CD4-positive, alpha-beta T cell treated with Interleukin-12 subunit alpha and Interleukin-12 subunit beta, for 1 hour (primary cell): ENCODE measurements around the gene FDXACB1.
"Not testable (repeated sequence)": the region's sequence is repeated elsewhere in the genome, so short reads cannot be mapped to it uniquely, and the experiment has no call there.

ENCODE experiments used
- DNase-seq: peaks from one replicate; pipeline ENCODE4 v3.0.0-alpha.2; 2020

Gene FDXACB1

DNA sequence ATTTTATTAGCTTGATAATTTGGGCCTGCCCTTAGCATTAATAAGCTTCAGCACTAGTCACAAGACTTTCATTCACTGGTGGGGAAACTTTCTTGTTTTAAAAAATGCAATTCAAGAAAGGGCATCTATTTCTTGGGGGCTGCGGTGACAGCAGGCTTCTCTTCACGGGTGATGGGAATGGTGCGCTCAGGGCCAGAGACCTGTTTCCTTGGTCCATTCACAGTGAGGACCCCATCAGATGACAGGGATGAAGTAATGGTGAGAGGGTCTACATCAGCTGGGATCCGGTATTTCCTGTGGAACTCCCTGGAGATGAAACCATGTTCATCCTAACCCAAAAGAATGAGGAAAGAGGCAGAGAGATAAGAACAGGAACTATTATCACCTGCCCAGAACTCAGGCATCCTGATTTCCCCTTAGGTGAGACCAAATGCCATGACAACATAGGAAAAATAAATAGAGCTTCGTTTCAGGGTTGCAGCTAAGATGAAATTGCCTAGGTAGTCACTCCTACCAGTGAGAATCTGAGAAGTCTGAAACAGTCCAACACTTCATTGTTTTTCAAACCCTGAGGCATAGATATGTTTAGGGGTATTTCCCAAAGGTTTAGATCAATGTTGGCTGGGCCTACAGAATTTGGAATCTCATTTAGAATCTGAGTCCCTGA, 29.8 kb upstream of the FDXACB1 start:
- no peak for DNase-seq

DNA sequence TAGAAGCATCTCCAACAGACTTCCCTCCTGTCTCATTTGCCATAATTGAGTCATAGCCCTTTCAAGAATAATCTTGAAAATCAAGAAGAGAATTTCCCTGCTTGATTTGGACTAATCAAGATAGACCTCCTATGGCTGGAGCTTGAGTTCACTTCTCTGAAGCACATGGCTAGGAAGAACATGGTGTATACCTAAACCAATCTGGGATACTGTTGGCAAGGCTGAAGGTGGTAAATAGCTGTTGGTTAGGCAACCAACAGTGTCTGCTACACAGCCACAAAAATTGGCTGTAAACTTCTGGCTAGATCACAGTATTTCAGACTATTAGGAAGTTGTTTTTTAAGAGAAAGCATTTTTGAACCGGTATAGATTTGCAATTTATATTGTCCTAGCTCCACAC, 27.7 kb upstream of the FDXACB1 start:
- no peak for DNase-seq

DNA sequence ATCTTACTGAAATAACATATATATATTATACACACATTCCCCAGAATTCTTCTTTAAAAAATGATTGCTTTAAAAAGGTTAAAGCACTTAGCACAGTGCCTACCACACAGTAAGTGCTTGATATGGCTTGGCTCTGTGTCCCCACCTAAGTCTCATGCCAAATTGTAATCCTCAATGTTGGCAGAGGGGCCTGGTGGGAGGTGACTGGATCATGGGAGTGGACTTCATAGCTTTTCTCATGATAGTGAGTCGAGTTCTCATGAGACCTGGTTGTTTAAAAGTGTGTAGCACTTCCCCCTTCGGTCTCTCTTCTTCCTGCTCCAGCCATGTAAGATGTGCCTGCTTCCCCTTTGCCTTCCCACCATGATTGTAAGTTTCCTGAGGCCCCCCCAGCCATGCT, 26.4 kb upstream of the FDXACB1 start:
- DNase-seq = no peak

DNA sequence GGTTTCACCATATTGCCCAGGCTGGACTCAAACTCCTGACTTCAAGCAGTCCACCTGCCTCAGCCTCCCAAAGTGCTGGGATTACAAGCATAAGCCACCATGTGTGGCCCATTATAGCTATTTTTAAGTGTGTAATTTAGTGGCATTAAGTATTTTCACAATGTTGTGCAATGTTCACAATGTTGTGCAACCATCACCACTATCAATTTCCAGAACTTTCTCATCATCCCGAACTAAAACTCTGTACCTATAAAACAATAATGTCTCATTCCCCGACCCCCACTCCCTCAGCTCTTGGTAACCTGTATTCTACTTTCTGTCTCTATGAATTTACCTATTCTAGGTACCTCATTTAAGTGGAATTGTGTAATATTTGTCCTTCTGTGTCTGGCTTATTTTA, 7.9 kb upstream of the FDXACB1 start:
- no peak for DNase-seq

DNA sequence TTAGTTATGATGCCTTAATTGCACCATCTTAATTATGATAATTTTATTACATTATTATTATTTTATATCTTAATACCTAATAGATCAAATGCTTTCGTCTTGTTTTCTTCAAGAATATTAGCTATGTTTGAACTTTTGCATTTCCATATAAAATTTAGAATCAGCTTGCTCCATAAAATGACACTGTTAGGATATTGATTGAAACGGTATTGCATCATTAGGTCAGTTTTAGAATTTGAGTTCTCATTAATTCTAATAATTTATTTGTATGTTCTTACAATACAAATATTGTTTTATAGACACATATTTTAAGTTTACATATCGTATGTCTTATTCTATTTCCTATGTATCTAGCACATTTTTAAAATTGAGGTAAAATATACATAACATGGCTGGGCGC, 7.1 kb upstream of the FDXACB1 start:
- DNase-seq = no peak

DNA sequence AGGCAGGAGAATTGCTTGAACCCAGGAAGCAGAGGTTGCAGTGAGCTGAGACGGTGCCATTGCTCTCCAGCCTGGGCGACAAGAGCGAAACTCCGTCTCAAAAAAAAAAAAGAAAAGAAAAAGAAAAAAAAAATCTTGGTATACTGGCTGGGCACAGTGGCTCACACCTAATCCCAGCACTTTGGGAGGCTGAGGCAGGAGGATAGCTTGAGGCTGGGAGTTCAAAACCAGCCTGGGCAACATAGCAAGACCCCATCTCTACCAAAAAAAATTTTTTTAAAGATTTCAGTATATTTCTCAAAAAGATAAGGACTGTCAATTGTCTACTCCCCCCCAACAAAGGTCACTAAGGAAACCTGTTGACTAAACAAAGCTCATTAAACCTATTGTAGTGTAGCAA, 6.1 kb upstream of the FDXACB1 start:
- not testable (repeated sequence) for DNase-seq

DNA sequence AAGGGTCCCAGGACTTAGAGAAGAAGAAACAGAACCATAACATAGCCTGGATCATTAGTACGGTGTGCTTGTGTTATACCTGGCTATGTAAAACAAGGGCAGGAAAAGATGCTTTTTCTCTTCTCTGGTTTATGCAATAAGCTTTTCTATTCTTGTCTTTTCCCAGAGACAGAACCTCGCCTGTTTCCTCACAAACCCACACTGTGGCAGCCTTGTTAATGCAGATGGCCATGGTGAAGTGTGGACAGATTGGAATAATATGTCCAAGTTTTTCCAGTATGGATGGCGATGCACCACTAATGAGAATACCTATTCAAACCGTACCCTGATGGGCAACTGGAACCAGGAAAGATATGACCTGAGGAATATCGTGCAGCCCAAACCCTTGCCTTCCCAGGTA, 3.2 kb upstream of the FDXACB1 start:
- DNase-seq = no peak

DNA sequence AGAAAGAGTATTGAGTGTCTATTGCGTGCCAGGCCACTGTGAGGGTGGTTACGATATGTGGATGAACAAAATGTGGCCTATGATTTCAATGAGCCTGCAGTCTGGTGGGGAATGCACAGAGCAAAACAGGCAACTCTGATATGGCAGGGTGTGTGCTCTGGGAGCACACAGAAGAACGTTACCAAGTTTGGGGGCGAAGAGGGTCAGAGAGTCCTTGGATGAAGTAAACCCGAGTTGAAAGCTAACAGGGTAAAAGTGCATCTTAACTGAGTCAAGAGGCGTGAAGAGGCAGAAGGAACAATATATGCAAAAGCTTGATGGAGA, 634 bp upstream of the FDXACB1 start:
- no peak for DNase-seq

DNA sequence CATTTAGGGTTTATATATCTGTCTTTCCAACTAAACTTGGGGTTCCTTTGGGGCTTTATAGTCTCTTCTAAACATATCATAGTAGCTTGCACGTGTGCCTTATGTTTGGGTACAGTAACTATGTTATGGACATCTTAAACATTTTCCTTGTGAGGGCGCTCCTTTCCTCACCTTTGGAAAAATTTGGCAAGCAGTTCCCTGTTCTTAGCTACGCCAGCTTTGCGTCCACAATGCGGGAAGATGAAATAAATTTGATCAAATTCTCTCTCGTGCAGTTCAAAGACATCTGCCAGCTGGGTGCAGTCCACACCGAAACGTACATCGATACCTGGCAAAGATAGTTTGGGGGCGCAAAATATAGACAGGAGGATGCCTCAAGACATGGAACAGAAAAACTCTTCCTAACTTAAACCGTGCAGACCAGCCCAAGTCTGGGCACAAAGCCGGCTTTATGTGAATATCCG, 548 bp downstream of the FDXACB1 start:
- no peak for DNase-seq

DNA sequence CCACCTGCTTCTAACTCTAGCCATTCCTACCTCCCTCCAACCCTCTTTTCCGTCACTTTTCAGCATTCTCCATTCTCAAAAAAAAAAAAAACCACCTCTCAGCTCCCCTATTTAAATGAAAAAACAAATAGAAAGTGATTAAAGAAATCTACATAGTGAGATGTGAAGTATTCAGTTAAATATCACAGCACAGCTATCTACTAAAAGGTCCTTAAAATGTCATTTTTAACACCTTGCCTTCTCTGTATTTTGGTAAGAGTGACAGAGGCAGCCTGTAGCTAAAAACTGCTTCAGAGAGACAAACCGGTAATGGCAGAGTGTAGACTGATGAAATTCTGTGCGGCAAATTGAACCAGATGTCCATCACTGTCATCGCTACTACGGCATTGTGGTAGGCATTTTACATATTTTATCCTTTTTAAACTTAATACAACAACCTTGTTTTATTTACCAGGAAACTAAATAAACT, 7.2 kb downstream of the FDXACB1 start:
- no peak for DNase-seq

DNA sequence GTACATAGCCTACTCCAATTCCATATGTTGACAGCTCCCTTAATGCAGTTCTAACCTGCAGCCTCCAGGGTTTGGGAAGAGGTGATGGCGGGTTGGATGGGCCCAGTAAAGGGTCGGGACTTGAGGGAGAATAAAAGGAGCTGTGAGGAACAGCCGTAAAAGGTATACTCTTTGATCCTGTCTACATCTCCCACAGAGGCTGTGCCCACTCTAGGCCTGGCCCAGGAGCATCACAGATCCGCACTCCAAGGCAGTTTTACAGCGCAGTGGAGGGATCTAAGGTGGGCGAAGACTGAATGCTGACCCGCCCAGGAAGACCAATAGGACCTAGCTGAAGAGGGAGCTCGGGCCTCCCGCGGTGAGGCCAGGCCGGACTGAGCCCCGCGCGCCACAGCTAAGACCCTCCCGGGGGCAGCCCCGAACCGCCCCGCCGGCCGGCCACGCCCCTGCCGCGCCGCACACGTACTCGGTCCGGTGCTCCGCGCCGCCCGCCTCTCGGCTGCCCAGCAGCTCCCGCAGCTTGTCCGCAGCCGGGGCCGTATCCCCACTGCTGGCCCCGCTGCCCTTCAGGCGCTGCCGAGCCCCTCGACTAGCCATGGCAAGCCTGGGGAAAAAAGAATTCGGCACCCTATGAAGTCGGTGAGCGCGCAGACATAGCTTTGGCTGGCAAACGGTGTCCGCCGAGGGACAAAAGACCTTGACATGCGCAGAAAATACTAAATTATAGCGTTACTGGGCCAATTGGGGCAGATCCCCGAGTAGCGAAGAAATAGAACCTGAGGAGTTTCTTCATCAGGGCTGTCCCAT, 7.9 kb downstream of the FDXACB1 start, which contains the start of gene ALG9:
Gene ALG9, minus strand, starts transcription at position 696 of the 807 bp plus-strand sequence. Its CDS starts 99 bp downstream, at position 597.
- DNase-seq = peak; percentile 93

DNA sequence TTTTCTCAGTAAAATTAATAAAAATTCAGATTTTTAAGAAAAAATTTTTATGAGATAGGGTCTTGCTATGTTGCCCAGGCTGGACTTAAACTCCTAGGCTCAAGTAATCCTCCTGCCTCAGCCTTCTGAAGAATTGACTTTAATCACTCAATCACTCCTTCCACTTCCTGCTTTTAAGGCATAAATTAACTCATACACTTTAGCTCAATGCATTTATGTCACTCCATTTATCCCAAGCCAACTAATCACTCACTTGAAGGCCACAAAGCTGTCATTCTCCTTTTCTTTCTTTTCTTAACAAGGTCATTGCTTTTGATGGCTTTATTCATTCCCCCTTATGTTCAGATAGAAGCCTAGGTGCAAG, 8.5 kb downstream of the FDXACB1 start:
- no peak for DNase-seq

DNA sequence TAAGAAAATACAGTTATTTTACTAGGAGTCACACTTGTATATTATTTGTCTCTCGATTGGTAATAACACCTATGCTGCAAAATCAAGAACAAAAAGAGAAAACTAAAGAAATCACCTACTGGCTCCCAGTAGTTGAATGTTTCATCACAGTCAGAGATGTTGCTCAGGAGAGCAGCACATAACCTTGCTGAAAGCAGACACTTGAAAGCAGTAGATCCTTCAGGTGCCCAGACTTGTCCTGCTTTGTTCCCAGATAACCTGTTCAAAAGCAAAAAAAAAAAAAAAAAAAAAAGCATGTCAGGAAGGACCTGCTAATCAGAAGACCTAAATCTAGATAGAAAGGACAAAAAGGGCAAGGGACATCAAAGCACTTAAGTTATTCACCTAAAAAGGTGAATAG, 8.9 kb downstream of the FDXACB1 start:
- DNase-seq = no peak

DNA sequence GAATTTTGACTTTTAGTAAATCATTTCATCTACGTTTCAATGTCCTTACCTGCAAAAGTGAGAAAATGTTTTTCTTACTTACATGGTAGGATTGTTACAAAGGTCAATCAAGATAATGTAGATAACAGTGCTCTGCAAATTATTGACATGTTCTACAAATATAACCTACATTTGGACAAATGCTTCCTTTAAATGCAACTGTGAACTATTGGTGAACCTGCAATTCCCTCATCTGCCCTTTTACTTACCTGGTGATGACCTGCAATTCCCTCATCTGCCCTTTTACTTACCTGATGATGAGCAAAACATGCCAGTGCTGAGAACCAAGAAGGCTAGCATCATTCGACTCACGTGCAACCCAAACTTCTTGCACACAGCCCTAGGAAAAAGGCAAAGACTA, 18.7 kb downstream of the FDXACB1 start:
- no peak for DNase-seq

DNA sequence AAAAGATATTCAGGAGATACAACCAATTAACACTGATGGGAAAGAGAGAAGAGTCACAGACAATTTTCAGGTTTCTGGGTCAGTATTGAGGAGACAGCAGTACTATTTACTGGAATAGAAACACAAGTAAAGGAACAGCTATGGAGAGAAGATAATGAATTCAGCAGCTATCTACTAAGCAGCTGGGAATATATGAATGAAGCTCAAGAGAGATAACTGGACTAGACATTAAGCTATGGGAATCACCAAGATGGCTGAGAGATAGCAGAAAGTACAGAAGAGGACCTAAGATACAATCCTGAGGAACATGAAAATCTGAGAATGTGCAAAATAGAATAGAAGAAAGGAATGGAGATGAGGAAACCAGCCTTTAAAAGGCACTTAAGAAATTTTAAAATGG, 23.5 kb downstream of the FDXACB1 start:
- DNase-seq = no peak

DNA sequence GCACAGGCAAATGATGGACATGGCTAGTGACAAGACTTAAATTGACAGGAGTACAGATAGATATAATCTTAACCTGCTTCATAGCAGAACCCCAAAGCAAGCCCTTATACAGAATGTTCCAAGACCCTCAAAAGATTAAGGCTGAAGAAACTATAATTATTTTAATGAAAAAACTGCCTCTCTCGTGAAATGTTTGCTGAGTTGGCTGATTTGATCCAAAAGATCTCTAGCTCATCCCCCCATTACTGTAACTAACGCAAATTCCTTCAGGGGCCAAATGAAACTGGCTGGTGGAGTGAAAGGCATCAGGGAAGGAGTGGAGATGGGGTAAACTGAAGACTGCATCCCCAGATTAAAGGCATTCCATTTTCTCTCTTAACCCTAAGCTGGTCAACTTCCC, 26.9 kb downstream of the FDXACB1 start:
- no peak for DNase-seq

DNA sequence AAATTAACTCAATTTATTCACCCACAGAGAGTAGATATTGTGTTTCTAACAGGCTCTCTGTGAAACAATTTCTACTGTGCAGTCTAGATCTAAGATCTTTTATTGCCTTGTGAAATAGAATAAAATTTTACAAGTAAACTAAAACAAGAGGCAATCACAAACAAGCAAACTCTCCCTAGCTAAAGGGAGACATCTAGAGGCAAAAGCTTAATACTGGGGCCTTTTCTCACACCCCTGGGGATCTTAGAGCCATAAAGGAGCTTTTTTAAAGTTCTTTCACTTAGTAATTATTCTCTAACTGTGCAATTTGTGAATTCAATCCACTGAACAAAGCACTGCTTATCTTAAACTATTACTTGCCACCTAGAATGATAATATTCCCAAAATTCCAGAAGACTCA, 27.3 kb downstream of the FDXACB1 start:
- DNase-seq = no peak

DNA sequence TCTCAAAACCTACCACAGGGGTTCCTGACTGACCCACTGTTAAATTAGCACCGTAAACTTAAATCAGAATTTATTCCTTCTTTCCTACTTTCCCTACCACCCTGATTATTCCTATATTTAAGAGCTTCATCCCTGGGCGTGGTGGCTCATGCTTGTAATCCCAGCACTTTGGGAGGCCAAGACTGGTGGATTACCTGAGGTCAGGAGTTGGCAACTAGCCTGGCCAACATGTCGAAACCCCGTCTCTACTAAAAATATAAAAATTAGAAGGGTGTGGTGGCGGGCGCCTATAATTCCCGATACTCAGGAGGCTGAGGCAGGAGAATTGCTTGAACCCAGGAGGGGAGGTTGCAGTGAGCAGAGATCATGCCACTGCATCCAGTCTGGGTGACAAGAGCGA, 27.9 kb downstream of the FDXACB1 start:
- DNase-seq = no peak

DNA sequence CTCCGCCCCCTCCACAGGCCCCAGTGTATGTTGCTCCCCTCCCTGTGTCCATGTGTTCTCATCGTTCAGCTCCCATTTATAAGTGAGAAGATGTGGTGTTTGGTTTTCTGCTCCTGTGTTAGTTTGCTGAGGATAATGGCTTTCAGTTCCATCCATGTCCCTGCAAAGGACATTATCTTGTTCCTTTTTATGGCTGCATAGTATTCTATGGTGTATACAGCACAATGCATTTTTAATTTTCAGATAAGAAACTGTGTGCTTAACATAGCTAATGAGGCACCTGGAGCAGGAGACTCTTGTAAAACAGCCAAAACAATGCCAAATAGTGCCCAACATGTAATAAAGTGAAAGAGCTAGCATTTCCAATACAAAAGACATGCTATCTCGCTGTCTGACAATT, 29.3 kb downstream of the FDXACB1 start:
- DNase-seq = no peak

DNA sequence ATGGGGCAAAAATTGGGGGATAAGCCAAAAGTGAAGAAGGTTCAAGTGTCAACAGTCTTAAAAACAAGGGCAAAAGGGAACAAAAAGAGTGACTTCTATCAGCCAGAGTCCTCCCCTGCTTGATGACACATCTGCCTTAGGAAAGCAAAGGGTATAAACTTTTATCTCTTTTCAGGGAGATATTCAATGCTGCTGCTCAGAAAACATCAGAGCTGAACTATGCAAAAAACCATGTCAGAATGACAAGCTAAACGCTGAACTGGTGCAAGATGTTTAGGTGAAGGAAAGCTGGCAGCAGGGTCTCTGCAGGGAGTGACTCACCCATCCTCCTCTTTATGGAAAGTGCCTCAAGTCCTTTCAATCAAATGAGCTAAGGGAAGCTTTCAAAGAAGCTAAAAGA, 32.3 kb downstream of the FDXACB1 start:
- DNase-seq = no peak

DNA sequence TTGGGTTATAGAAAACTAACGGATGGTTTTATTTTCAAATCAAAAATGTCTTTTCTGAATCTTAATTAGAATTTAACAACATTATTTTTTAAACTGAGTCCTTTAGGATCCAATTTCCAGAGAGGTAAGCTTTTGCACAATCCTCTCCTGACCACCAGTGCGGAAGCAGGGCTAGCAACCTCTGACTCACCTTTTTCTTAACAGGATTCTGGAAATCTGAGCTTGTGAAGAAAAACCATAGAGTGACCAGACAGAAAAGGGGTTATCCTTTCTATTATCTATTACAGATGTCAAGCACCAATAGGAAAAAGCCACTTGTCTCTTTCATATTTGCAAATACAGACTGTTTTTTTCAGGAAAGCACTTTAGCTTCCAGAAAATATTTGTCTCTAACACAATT, 32.9 kb downstream of the FDXACB1 start:
- DNase-seq = no peak

DNA sequence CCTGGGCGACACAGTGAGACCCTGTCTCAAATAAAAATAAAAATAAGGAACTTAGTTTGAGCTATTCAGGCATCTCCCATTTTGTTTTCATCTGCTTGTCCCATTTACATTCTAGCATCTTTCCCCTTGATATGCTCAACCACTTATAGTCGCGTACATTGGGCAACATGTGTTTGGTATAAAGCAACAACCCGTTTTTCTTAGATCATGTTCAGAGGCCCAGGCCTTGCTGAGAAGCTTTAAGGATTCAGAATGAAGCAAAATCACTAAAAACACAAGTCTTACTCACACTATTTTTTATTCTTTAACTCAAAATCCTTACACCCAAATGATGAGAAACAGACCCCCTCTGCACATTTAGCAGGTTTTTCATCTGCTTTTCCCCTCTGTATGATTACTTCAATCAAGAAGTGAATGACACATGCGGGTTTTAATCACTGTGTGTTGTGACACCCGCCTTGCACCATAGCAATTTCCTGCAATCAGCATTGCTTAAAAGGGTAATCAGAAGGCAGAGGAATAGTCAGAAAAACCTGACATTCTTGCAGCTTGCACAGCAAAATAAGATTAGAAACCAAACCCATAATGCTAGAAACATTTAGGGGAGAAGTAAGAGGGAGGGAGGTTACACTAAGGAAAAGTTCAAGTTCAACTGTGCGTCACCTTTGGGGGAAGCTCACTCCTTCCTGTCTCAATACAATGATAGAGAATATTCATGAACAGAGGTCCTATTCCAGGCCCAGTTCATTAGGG, 33.5 kb downstream of the FDXACB1 start:
- DNase-seq = no peak

DNA sequence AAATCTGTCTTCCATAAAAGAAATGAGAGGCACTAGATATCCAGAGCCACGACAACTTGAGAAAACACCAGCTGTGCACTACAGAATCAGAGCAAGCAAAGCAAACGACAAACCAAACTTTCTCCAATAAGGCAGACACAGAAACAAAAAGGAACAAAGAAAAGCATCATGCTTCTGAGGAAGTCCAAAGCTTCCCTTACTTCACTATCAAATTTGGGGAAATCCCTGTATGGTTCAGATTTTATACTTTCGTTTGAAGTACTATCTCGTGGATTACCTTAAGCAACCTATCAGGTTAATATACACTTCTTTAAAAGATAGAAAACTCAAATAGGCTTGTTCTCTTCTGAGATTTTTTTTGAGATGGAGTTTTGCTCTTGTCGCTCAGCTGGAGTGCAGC, 35.3 kb downstream of the FDXACB1 start:
- DNase-seq = no peak
